IMR-90 (cell line): ENCODE data around the gene ALG11. TPM values are rescaled to one million over a fixed set of nuclear protein-coding genes. Genes with fewer than 3 reads are reported as not detected.

ENCODE experiments used
- ATAC-seq: fragments of 200-7000 bp; cut with Tn5 transposase; 2 replicates; pipeline ENCODE4 v1.9.1; 2020; ENCODE audit warnings: low read depth, mild to moderate bottlenecking, moderate library complexity
- BruUV-seq: library from RNA; stranded (reverse); fragments of 400-500 nt; replicated peaks from 2 replicates; lab custom pipeline; 2021; lab: Mats Ljungman, UMichigan
- CTCF ChIA-PET: fragments of 300-600 bp; formaldehyde crosslinking; extraction: SDS; loops from one replicate; lab custom pipeline; 2021; ENCODE audit warnings: antibody characterized with exemption; lab: Yijun Ruan, JAX
- POLR2A ChIA-PET: fragments of 300-600 bp; sonication (Branson Sonifier 250); formaldehyde crosslinking; loops from one replicate; lab custom pipeline; 2022; ENCODE audit warnings: antibody characterized with exemption; ENCODE audit not compliant: unreplicated experiment; lab: Charles Lee
- DNase-seq: peaks from one replicate; pipeline ENCODE4 v3.0.0; 2013
- H2AFZ ChIP-seq: replicated peaks from 2 replicates; pipeline ENCODE3; 2013; ENCODE audit warnings: low read length, mild to moderate bottlenecking; ENCODE audit not compliant: poor library complexity
- H2AK5ac ChIP-seq: 2 replicates; pipeline ENCODE4 v1.6.1; 2013; ENCODE audit warnings: low read depth, low read length, inconsistent platforms
- H2AK9ac ChIP-seq: replicated peaks from 2 replicates; pipeline ENCODE3; 2013; ENCODE audit warnings: mild to moderate bottlenecking, low read depth, low read length, moderate library complexity; ENCODE audit not compliant: poor library complexity
- H2BK120ac ChIP-seq: 2 replicates; pipeline ENCODE4 v1.6.1; 2013; ENCODE audit warnings: low read depth, low read length, inconsistent platforms
- H2BK15ac ChIP-seq: 3 replicates; pipeline ENCODE4 v1.6.1; 2013; ENCODE audit warnings: low read depth, low read length, inconsistent platforms
- H2BK20ac ChIP-seq: 2 replicates; pipeline ENCODE4 v1.6.1; 2013; ENCODE audit warnings: low read depth, mild to moderate bottlenecking, inconsistent platforms, low read length, moderate library complexity
- H2BK5ac ChIP-seq: 2 replicates; pipeline ENCODE4 v1.6.1; 2013; ENCODE audit warnings: mild to moderate bottlenecking, low read depth, low read length, inconsistent platforms; ENCODE audit not compliant: poor library complexity, severe bottlenecking
- H3K14ac ChIP-seq: replicated peaks from 2 replicates; pipeline ENCODE4 v1.6.1; 2013; ENCODE audit warnings: low read depth, low read length, inconsistent platforms
- H3K18ac ChIP-seq: 2 replicates; pipeline ENCODE4 v1.6.1; 2013; ENCODE audit warnings: low read depth, low read length, control low read depth
- H3K23ac ChIP-seq: 2 replicates; pipeline ENCODE4 v1.6.1; 2013; ENCODE audit warnings: low read depth, low read length, inconsistent platforms
- H3K27ac ChIP-seq: 2 replicates; pipeline ENCODE4 v1.5.1; 2013; ENCODE audit warnings: mild to moderate bottlenecking, control low read depth, low read length; ENCODE audit not compliant: insufficient read depth
- H3K27me3 ChIP-seq: 2 replicates; pipeline ENCODE4 v1.6.1; 2013; ENCODE audit warnings: low read length; ENCODE audit not compliant: control insufficient read depth, insufficient read depth
- H3K36me3 ChIP-seq: 2 replicates; pipeline ENCODE4 v1.6.1; 2013; ENCODE audit warnings: low read length, mixed read lengths; ENCODE audit not compliant: control insufficient read depth, insufficient read depth
- H3K4ac ChIP-seq: 2 replicates; pipeline ENCODE4 v1.6.1; 2013; ENCODE audit warnings: low read depth, low read length, inconsistent platforms
- H3K4me1 ChIP-seq: 2 replicates; pipeline ENCODE4 v1.6.1; 2013; ENCODE audit warnings: low read length, mixed read lengths; ENCODE audit not compliant: control insufficient read depth, insufficient read depth
- H3K4me2 ChIP-seq: 2 replicates; pipeline ENCODE4 v1.6.1; 2013; ENCODE audit warnings: low read depth, mild to moderate bottlenecking, control low read depth, low read length, moderate library complexity
- H3K4me3 ChIP-seq: 2 replicates; pipeline ENCODE4 v1.5.1; 2013; ENCODE audit warnings: low read depth, mild to moderate bottlenecking, control low read depth, low read length, moderate library complexity; ENCODE audit not compliant: insufficient read depth
- H3K56ac ChIP-seq: 2 replicates; pipeline ENCODE4 v1.6.1; 2013; ENCODE audit warnings: low read length, inconsistent platforms; ENCODE audit not compliant: insufficient read depth; ENCODE audit errors: extremely low read depth
- H3K79me1 ChIP-seq, 2 experiments: 2 replicates each; pipeline ENCODE4 v1.6.1; 2013; ENCODE audit warnings: low read length in 2 of 2, inconsistent platforms in 1 of 2, low read depth in 1 of 2
- H3K9ac ChIP-seq: 2 replicates; pipeline ENCODE4 v1.6.1; 2013; ENCODE audit warnings: low read depth, low read length, control low read depth
- H3K9me1 ChIP-seq: 2 replicates; pipeline ENCODE4 v1.6.1; 2013; ENCODE audit warnings: low read length, inconsistent platforms; ENCODE audit not compliant: insufficient read depth
- H3K9me3 ChIP-seq: 2 replicates; pipeline ENCODE4 v1.6.1; 2013; ENCODE audit warnings: low read length; ENCODE audit not compliant: control insufficient read depth, insufficient read depth
- H4K20me1 ChIP-seq: 2 replicates; pipeline ENCODE4 v1.6.1; 2013; ENCODE audit warnings: low read length, inconsistent platforms; ENCODE audit not compliant: insufficient read depth
- H4K5ac ChIP-seq: 2 replicates; pipeline ENCODE4 v1.6.1; 2013; ENCODE audit warnings: mild to moderate bottlenecking, low read depth, low read length, control low read depth
- H4K8ac ChIP-seq, 2 experiments: 2 replicates each; pipeline ENCODE4 v1.6.1; 2013; ENCODE audit warnings: low read depth in 2 of 2, low read length in 2 of 2, control low read depth in 1 of 2, inconsistent platforms in 1 of 2
- H4K91ac ChIP-seq: 2 replicates; pipeline ENCODE4 v1.6.1; 2013; ENCODE audit warnings: low read depth, low read length, inconsistent platforms; ENCODE audit not compliant: insufficient read depth
- BHLHE40 ChIP-seq: fragments of 150-350 bp; IDR thresholded peaks from 2 replicates; pipeline ENCODE4 v1.6.1; 2016; ENCODE audit warnings: mild to moderate bottlenecking, low read depth, low read length
- CEBPB ChIP-seq: IDR thresholded peaks from 2 replicates; pipeline ENCODE4 v1.6.1; 2012; ENCODE audit warnings: low read depth, low read length, improper control_type of control experiment
- CHD1 ChIP-seq: IDR thresholded peaks from 2 replicates; pipeline ENCODE4 v1.6.1; 2012; ENCODE audit warnings: low read depth, low read length, improper control_type of control experiment
- FOS ChIP-seq: fragments of 150-350 bp; IDR thresholded peaks from 2 replicates; pipeline ENCODE4 v1.6.1; 2016; ENCODE audit warnings: low read depth, low read length
- MAFK ChIP-seq: IDR thresholded peaks from 2 replicates; pipeline ENCODE4 v1.6.1; 2012; ENCODE audit warnings: low read depth, low read length, improper control_type of control experiment
- MAZ ChIP-seq: IDR thresholded peaks from 2 replicates; pipeline ENCODE4 v1.6.1; 2012; ENCODE audit warnings: low read depth, mild to moderate bottlenecking, low read length, improper control_type of control experiment, moderate library complexity, borderline replicate concordance
- POLR2A ChIP-seq: IDR thresholded peaks from 2 replicates; pipeline ENCODE4 v1.6.1; 2012; ENCODE audit warnings: mild to moderate bottlenecking, low read depth, low read length
- RAD21 ChIP-seq: IDR thresholded peaks from 2 replicates; pipeline ENCODE4 v1.6.1; 2012; ENCODE audit warnings: low read length, improper control_type of control experiment
- SMC3 ChIP-seq: fragments of 150-350 bp; IDR thresholded peaks from 2 replicates; pipeline ENCODE4 v1.6.1; 2016; ENCODE audit warnings: low read depth, mild to moderate bottlenecking, antibody characterized with exemption, low read length, moderate library complexity
- WGBS, 2 experiments: methylation state at CpG; one replicate each; pipeline versions ENCODE4 v1.1.5 to v1.1.7; 2013; ENCODE audit warnings: missing lambda C conversion rate in 2 of 2; ENCODE audit not compliant: insufficient read length in 1 of 2; ENCODE audit errors: extremely low coverage in 2 of 2; 5-methylcytosine and 5-hydroxymethylcytosine counted together
- dilution Hi-C: fragments of 300-500 bp; cut with HindIII; formaldehyde crosslinking; loops from one replicate; pipeline ENCODE4 v1.14.3; 2018; ENCODE audit warnings: low sequenced_read_pairs; ENCODE audit not compliant: unreplicated experiment
- in situ Hi-C: fragments of 300-500 bp; cut with MboI; formaldehyde crosslinking; loops from 3 replicates; pipeline ENCODE4 v1.14.3; 2019; ENCODE audit warnings: low sequenced_read_pairs, inconsistent platforms, mixed read lengths
- intact Hi-C: fragments of 100-400 bp; cut with micrococcal nuclease; formaldehyde crosslinking; loops from 2 replicates; pipeline ENCODE4 v1.10.0; 2022
- polyA plus RNA-seq, 3 experiments: library from polyadenylated mRNA; depleted of rRNA; stranded (reverse); fragments of >200 nt; gene quantifications; 2 replicates each; pipeline ENCODE4 v1.2.3, GENCODE V29; 2012; ENCODE audit warnings: low replicate concordance in 1 of 3
- total RNA-seq: library from RNA; depleted of rRNA; stranded (reverse); fragments of >200 nt; gene quantifications from 2 replicates; pipeline ENCODE4 v1.2.3, GENCODE V29; 2012

Gene ALG11
- total and polyA plus RNA-seq, 2 of the 4 experiments (the other 2 are of a cell fraction) = 10.0 to 12.7 TPM

- H3K9me1 ChIP-seq = no peaks in the 10 kb centered on the region
- no peak overlapping the region for H2BK120ac ChIP-seq
- no peaks in the 10 kb centered on the region for H3K79me1 ChIP-seq
- H4K91ac ChIP-seq = no peak overlapping the region
- no peaks in the 10 kb centered on the region for H3K36me3 ChIP-seq
- H3K9me3 ChIP-seq = no peaks in the 10 kb centered on the region
- H4K5ac ChIP-seq = no peak overlapping the region
- H3K9ac ChIP-seq = no peak overlapping the region
- H3K4me1 ChIP-seq = no peaks in the 10 kb centered on the region
- H3K27me3 ChIP-seq = no peaks in the 10 kb centered on the region; the same call in 1 of the 2 replicates
- no peak overlapping the region for H4K8ac ChIP-seq
- H2AK5ac ChIP-seq = no peak overlapping the region
- ChIA-PET POLR2A (no interaction called here), CTCF (no interaction called here)
- H2AK9ac ChIP-seq = no peak overlapping the region
- no peak overlapping the region for H3K4me3 ChIP-seq
- H4K20me1 ChIP-seq = no peaks in the 10 kb centered on the region
- ATAC-seq = no peak
- H2BK5ac ChIP-seq = no peak overlapping the region
- DNase-seq = no peak
- H2BK15ac ChIP-seq = no peak overlapping the region
- no peak overlapping the region for H3K56ac ChIP-seq
- WGBS, 2 experiments = 90% methylated on average over 11 of the region's 15 CpGs; no CpG with 5 or more reads in 1 of the 2 experiments
- no peak overlapping the region for H2AFZ ChIP-seq
- no peak overlapping the region for H2BK20ac ChIP-seq
- no peak overlapping the region for H3K4me2 ChIP-seq
- TF ChIP-seq CEBPB (no peak), FOS (no peak), MAFK (no peak), CHD1 (no peak), POLR2A (no peak), RAD21 (no peak), SMC3 (no peak), MAZ (no peak), BHLHE40 (no peak)
- BruUV-seq = no TSS peak
- no peak overlapping the region for H3K27ac ChIP-seq
- intact Hi-C loops = no loop called here
- dilution Hi-C loops = no loop called here
- in situ Hi-C loops = no loop called here
- no peak overlapping the region for H3K14ac ChIP-seq
- H3K23ac ChIP-seq = no peak overlapping the region
- H3K4ac ChIP-seq = no peak overlapping the region
- H3K18ac ChIP-seq = no peak overlapping the region
Observed at GRCh38 chr13:51971520-51972426, 40.4 kb upstream of the ALG11 start.
